Measurements from ENCODE around the gene FKBP9.
"Not testable (repeated sequence)": the region's sequence is repeated elsewhere in the genome, so short reads cannot be mapped to it uniquely, and the experiment has no call there.

The FKBP9 gene

GRCh38 chr7:32957326-32958045 is at the start of gene FKBP9:
Gene FKBP9 (plus strand): TSS chr7:32957440. CDS start chr7:32957574, 134 bp downstream.
- DNase-seq (ENCODE audit: low read depth): no peak

DNA sequence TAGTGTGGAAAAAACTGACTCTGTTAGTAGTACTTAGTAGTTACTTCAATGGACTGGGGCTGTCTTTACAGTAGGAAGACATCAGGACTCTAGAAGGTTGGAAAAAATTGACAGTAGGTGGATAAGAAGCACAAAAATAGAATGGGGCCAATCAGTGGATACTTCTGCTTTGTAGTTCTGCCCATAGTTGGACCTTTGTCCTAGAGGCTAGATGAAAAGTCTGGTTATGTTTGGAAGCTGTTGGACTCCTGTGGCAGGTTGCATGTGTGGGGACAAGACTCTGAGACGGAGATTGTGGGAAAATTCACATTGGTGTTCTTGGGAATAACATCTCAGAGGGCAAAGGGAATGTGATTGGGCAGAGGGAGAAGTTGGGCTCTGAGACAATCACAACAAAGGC is 47.0 kb upstream of the FKBP9 start:
- no peak for DNase-seq (ENCODE audit: low read depth)

GRCh38 chr7:32914184-32914583 is 43.1 kb upstream of the FKBP9 start:
- DNase-seq (ENCODE audit: low read depth): no peak

- DNase-seq (ENCODE audit: low read depth): no peak
Observed at GRCh38 chr7:32915041-32915536, 42.2 kb upstream of the FKBP9 start.

DNA sequence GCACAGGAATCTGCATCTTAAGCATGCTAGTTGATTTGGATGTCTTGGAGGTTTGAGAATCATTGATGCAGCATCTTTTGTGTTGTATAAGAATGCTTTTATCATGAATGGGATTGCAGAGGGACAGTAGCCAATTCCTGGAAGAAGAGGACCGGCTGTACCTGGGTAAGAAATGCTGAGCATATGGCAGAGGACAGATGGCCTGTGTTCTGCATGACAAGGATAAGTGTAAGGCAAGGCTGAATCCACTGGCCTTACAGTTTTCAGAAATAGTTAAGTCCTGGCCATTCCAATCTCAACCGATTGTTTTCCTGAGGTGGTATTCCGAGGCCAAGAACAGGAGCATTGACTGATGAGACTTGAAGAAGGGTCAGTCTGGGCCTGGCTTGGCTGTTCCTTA is 41.2 kb upstream of the FKBP9 start:
- no peak for DNase-seq (ENCODE audit: low read depth)

DNA sequence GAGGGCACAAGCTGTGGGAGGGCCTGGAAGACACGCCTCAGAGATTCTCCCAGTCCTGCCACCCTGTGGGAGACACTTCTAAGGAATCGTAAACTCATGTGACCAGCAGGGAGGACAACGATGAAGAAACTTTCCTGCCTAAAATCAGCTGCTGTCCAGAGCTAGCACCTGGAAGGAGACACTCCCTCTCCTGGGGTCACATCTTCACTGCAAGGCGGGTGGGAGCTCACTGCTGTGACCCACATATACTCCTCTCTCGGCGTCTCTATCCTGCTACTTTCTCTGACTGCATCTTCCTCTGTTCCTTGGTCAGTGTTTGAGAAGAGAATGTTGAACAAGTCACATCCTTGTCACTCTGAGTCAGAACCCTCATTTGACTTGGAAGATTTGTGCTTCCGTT is 40.2 kb upstream of the FKBP9 start:
- DNase-seq (ENCODE audit: low read depth): not testable (repeated sequence)

GRCh38 chr7:32921896-32922295 is 35.3 kb upstream of the FKBP9 start:
- no peak for DNase-seq (ENCODE audit: low read depth)

- no peak for DNase-seq (ENCODE audit: low read depth)
Observed at GRCh38 chr7:32928785-32929298, 28.4 kb upstream of the FKBP9 start.

GRCh38 chr7:32929430-32930143 is 27.7 kb upstream of the FKBP9 start:
- no peak for DNase-seq (ENCODE audit: low read depth)

- DNase-seq (ENCODE audit: low read depth): no peak
Observed at GRCh38 chr7:32930378-32930777, 26.9 kb upstream of the FKBP9 start.

- no peak for DNase-seq (ENCODE audit: low read depth)
Observed at GRCh38 chr7:32935558-32935957, 21.7 kb upstream of the FKBP9 start.

DNA sequence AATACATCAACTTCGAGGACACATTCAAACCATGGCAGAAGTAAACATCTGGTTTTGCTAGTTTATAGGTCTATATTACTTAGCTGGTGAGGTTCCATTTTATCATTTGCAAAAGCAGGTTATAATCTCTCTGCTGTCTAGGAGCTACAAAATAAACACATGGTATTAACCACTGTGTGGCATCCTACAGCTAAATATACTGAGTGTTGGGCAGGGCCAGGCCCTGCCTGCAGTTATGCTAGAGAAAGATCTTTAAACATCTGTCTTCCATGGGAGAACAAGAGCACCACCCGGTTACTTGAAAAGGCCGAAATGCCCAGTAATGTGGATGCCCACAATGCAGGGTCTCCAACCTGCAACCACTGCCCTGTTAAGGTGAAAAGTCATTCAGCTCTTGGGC is 20.6 kb upstream of the FKBP9 start:
- no peak for DNase-seq (ENCODE audit: low read depth)

- DNase-seq (ENCODE audit: low read depth): no peak
Observed at GRCh38 chr7:32937344-32938174, 19.7 kb upstream of the FKBP9 start.

GRCh38 chr7:32941181-32941580 is 16.1 kb upstream of the FKBP9 start:
- DNase-seq (ENCODE audit: low read depth): no peak

DNA sequence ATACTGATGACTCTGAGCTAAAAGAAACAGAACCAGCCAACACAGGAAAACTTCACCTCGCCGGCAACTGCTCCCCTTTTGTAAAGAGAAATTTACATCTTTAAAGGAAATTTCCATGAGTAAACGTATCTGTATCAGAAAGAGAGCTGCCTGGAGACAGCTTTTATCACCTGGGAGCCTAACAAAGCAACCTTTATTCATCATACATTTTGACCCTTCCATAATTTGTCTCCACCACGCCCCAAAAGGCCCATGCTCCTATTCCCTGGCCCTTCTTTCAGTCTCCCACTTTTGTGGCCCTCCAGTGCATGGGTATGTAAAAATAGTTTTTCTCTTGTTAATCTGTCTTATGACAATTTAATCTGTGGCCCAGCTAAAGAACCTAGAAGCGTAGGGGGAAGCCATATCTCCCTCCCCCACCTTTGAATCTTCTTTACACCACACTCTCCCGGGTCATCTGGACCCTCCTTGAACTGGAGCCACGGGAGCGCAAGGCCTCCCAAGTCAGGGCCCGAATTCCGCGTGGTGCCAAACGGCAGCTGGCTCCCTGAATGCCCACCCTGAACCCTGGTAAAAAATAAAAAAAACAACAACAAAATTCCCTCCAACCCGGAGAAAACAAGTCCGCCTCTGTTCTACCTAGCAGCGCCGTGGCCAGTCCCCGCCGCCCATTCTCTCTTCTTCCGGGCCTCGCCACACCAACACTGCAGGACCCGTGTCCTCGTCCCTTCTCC is 15.4 kb upstream of the FKBP9 start:
- DNase-seq (ENCODE audit: low read depth): no peak

DNA sequence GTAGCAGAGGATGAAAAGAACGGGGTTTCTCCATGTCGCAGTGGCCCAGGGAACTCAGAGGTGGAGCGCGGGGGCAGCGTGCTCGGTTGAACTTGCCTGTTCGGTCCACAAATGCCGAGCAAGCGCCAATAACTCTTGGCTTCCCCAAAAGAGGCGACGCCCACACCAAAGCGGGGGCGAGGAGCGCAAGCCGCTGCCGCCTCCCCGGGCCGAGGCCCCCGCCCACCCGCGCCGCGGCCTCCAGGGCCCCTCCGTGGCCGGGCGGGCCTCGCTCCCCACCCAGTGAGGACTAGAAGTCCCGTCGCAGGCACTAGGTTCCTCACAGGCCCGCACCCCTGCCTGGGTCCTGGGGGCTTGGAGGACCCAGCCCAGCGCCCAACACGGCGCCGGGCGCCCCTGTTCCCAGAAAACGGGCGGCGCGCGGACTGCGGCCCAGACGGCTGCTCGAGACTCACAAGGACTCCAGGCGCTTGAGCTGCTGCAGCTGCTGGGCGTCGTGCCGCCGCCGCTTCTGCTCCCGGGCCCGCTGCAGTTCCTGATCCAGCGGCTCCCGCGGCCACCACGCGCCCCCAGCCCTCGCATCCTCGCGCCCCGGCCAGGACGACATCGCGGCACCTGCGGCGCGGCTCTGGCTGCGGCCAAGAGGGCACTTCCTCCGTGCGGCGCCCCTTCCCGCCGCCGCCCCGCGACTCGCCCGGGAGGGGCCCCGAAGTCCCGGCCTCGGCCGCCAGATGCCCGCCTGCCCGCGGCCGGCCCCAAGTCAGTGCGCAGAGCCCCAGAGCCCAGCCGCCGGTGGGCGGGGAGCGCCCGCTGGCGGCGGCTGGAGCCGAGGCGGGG is 14.6 kb upstream of the FKBP9 start:
- DNase-seq (ENCODE audit: low read depth): peak; percentile 55

DNA sequence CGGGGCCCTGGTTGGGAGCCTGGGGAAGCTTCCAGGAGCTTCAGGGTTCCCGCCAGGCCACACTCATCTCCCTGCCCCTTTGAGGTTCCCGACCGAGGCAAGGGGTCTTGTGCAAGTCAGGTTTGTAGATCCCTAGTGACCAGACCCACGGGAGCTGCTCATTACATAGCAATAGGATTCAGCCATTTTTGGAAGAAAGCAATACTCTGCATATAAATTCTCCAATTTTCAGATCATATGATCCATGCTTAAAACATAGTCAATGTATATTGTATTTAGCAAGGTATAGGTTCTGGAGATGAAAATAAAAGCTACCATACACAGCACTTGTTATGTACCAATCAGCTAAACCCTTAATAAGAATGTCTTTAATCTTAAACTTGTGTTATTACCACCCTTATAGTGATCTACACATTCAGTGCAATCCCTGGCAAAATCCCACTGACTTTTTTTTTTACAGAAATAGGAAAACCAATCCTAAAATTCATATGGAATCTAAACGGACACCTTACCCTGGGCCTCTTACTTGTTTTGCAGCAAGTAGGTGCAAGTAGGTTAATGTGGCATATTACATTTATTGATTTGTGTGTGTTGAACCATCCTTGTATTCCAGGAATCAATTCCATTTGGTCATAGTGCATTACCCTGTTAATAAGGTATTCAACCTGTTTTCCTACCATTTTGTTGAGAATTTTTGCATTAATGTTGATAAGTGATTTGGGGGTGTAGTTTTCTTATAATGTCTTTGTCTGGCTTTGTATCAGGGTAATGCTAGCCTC is 13.8 kb upstream of the FKBP9 start:
- DNase-seq (ENCODE audit: low read depth): no peak

DNA sequence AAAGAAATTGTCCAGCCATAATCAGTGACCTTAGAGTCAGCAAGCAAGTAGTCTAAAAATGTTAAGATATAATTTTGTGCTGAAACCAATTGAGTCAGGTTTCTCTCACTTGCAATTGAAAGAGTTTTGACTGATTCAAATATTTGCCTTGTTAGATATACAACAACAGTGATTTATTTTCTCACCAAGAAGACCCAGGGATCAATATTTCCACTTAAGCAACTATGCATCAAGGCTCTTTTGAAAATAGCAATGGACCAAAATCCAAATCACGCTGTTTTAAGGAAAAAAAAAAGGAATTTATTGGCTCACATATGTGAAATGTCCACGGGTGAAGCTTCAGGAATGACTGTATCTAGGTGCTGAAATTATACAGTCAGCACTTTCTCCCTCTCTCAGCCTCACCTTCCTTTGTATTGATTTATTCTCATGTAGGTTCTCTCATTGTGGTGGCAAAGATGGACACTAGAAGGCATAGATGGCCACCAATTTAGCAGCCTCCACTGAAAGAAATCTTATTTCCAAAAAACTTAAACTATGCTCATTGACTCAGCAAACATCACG is 9.7 kb upstream of the FKBP9 start:
- DNase-seq (ENCODE audit: low read depth): no peak

GRCh38 chr7:32948202-32948601 is 9.0 kb upstream of the FKBP9 start:
- no peak for DNase-seq (ENCODE audit: low read depth)

DNA sequence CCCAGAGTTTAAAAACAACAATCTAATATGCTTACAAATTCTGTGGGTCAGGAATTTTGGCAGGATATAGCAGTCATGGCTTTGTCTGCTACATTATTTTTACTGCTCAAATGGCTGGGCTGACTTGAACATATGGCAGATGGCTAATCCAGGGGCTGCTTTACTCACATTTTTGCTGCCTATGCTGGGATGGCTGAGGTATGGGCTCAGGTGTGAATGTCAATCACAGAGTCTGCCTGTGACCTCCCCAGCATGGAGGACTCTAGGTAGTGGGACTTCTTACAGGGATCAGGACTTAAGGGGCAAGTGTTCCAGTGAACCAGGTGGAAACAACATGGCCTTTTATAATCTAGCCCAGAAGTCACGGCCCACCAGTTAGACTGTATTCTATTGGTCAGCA is 4.4 kb upstream of the FKBP9 start:
- DNase-seq (ENCODE audit: low read depth): no peak

Data from stimulated activated CD8-positive, alpha-beta memory T cell treated with anti-CD3 and anti-CD28 coated beads, Interleukin-4, amount 100 ng/mL, for 24 hours (primary cell).